Breast epithelium (tissue), 3 donors: ENCODE data around the gene C11orf42.

ENCODE experiments used
- CTCF ChIP-seq, 3 donors: fragments of 450-650 bp; IDR thresholded peaks; one replicate each; pipeline ENCODE4 v1.5.1; 2016 to 2017; ENCODE audit warnings: antibody characterized with exemption in 3 of 3, mild to moderate bottlenecking in 3 of 3, moderate library complexity in 3 of 3
- POLR2A ChIP-seq: fragments of 450-650 bp; IDR thresholded peaks from one replicate; pipeline ENCODE4 v1.6.1; 2016; ENCODE audit warnings: antibody characterized with exemption, mild to moderate bottlenecking, moderate library complexity
- POLR2AphosphoS5 ChIP-seq, 3 donors: sonication (generic); formaldehyde crosslinking; IDR thresholded peaks; one replicate each; pipeline ENCODE4 v1.6.1; 2017; ENCODE audit warnings: antibody characterized with exemption in 3 of 3

- TF ChIP-seq CTCF (IDR thresholded peaks at IDR 0.05) (no peak), POLR2AphosphoS5 (IDR thresholded peaks at IDR 0.05) (no peak), POLR2A (no peak)
Observed at GRCh38 chr11:6248248-6248647, 42.9 kb downstream of the C11orf42 start.
